ENCODE measurements around the gene NPAP1.

DNA sequence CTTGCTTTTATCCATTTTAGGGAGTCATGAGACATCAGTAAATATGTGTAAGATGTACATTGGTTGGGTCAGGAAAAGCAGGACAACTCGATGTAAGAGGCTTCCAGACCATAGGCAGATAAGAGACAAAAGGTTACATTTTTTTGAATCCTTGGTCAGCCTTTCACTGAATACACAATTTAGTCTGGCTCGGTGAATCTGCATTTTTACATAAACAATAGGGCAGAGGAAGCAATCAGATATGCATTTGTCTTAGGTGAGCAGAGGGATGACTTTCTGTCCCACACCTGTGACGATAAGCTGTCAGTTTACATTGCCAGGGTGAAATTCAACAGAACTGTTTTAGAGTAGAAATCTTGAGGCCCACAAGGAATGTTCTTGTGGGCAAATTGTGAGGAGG, 20.6 kb downstream of the NPAP1 start:
- TF ChIP-seq ZNF416 (CRISPR knock-in tag; IDR thresholded peaks at IDR 0.05): no peak
- TF ChIP-seq, protein P1, sequence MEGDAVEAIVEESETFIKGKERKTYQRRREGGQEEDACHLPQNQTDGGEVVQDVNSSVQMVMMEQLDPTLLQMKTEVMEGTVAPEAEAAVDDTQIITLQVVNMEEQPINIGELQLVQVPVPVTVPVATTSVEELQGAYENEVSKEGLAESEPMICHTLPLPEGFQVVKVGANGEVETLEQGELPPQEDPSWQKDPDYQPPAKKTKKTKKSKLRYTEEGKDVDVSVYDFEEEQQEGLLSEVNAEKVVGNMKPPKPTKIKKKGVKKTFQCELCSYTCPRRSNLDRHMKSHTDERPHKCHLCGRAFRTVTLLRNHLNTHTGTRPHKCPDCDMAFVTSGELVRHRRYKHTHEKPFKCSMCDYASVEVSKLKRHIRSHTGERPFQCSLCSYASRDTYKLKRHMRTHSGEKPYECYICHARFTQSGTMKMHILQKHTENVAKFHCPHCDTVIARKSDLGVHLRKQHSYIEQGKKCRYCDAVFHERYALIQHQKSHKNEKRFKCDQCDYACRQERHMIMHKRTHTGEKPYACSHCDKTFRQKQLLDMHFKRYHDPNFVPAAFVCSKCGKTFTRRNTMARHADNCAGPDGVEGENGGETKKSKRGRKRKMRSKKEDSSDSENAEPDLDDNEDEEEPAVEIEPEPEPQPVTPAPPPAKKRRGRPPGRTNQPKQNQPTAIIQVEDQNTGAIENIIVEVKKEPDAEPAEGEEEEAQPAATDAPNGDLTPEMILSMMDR (IDR thresholded peaks at IDR 0.05): no peak
- TF ChIP-seq IRF2 (CRISPR knock-in tag; IDR thresholded peaks at IDR 0.05; ENCODE audit: borderline replicate concordance, low read depth): no peak
- TF ChIP-seq, protein P2, sequence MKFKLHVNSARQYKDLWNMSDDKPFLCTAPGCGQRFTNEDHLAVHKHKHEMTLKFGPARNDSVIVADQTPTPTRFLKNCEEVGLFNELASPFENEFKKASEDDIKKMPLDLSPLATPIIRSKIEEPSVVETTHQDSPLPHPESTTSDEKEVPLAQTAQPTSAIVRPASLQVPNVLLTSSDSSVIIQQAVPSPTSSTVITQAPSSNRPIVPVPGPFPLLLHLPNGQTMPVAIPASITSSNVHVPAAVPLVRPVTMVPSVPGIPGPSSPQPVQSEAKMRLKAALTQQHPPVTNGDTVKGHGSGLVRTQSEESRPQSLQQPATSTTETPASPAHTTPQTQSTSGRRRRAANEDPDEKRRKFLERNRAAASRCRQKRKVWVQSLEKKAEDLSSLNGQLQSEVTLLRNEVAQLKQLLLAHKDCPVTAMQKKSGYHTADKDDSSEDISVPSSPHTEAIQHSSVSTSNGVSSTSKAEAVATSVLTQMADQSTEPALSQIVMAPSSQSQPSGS (CRISPR knock-in tag; IDR thresholded peaks at IDR 0.05; ENCODE audit: borderline replicate concordance, low read depth): no peak
- TF ChIP-seq, protein P3, sequence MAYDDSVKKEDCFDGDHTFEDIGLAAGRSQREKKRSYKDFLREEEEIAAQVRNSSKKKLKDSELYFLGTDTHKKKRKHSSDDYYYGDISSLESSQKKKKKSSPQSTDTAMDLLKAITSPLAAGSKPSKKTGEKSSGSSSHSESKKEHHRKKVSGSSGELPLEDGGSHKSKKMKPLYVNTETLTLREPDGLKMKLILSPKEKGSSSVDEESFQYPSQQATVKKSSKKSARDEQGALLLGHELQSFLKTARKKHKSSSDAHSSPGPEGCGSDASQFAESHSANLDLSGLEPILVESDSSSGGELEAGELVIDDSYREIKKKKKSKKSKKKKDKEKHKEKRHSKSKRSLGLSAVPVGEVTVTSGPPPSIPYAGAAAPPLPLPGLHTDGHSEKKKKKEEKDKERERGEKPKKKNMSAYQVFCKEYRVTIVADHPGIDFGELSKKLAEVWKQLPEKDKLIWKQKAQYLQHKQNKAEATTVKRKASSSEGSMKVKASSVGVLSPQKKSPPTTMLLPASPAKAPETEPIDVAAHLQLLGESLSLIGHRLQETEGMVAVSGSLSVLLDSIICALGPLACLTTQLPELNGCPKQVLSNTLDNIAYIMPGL (CRISPR knock-in tag; IDR thresholded peaks at IDR 0.05): no peak
- no peak for TF ChIP-seq CREB1 (CRISPR knock-in tag; IDR thresholded peaks at IDR 0.05)
- TF ChIP-seq NR3C1 (CRISPR knock-in tag; conservative IDR thresholded peaks at IDR 0.05; ENCODE audit: low read depth): no peak

Measured in WTC11 (cell line).